GM19397 (cell line): ENCODE data around the gene LBHD1.
"Not testable (repeated sequence)": the region's sequence is repeated elsewhere in the genome, so short reads cannot be mapped to it uniquely, and the experiment has no call there.

Source experiments
- ATAC-seq: cut with Tn5 transposase; IDR thresholded peaks from one replicate; pipeline ENCODE4 v1.9.1; 2021; ENCODE audit warnings: mild to moderate bottlenecking, moderate library complexity; ENCODE audit not compliant: unreplicated experiment

The LBHD1 gene

GRCh38 chr11:62671608-62672389, at the start of gene LBHD1, which contains the start of gene UQCC3:
Gene LBHD1, minus strand, starts transcription at chr11:62672267. Its CDS starts 2,236 bp downstream, at chr11:62670031.
Gene UQCC3, plus strand, starts transcription at chr11:62671673. Its CDS starts 73 bp downstream, at chr11:62671746.
- no peak for ATAC-seq

GRCh38 chr11:62719302-62719978, 47.4 kb upstream of the LBHD1 start:
- no peak for ATAC-seq

GRCh38 chr11:62716816-62717215, 44.7 kb upstream of the LBHD1 start:
- ATAC-seq = no peak

GRCh38 chr11:62716206-62716605, 44.1 kb upstream of the LBHD1 start:
- ATAC-seq = no peak

- ATAC-seq = no peak
These were observed 43.4 kb upstream of the LBHD1 start for GRCh38 chr11:62715150-62716130.

GRCh38 chr11:62713343-62713742, 41.3 kb upstream of the LBHD1 start:
- no peak for ATAC-seq

- ATAC-seq = no peak
These were observed 40.8 kb upstream of the LBHD1 start for GRCh38 chr11:62712861-62713260.

- ATAC-seq = no peak
These were observed 40.3 kb upstream of the LBHD1 start for GRCh38 chr11:62712276-62712812.

GRCh38 chr11:62710001-62710345, 37.9 kb upstream of the LBHD1 start:
- no peak for ATAC-seq

GRCh38 chr11:62709247-62710000, 37.4 kb upstream of the LBHD1 start:
- ATAC-seq = peak; percentile 66

GRCh38 chr11:62708793-62709192, 36.7 kb upstream of the LBHD1 start:
- ATAC-seq = no peak

GRCh38 chr11:62708392-62708791, 36.3 kb upstream of the LBHD1 start:
- no peak for ATAC-seq

GRCh38 chr11:62707277-62707861, 35.3 kb upstream of the LBHD1 start, which contains the start of the genes BSCL2 and GNG3:
Gene BSCL2, minus strand, starts transcription at chr11:62707424. Its CDS starts 229 bp downstream, at chr11:62707195.
Gene GNG3, plus strand, starts transcription at chr11:62707676. Its CDS starts 620 bp downstream, at chr11:62708296.
- no peak for ATAC-seq

- no peak for ATAC-seq
These were observed 34.8 kb upstream of the LBHD1 start for GRCh38 chr11:62706850-62707247.

- ATAC-seq = peak; percentile 61
These were observed 34.1 kb upstream of the LBHD1 start for GRCh38 chr11:62705880-62706849.

- ATAC-seq = no peak
These were observed 33.3 kb upstream of the LBHD1 start for GRCh38 chr11:62705413-62705812.

GRCh38 chr11:62703921-62704320, 31.9 kb upstream of the LBHD1 start:
- not testable (repeated sequence) for ATAC-seq

- no peak for ATAC-seq
These were observed 30.2 kb upstream of the LBHD1 start for GRCh38 chr11:62702246-62702645.
